HFFc6 (cell line): ENCODE data around the gene PTPN6. TPM values are rescaled to one million over a fixed set of nuclear protein-coding genes. Genes with fewer than 3 reads are reported as not detected.

Experiments used
- DNase-seq: peaks from one replicate; pipeline ENCODE4 v3.0.0-alpha.2; 2018
- H3K27ac Mint-ChIP-seq: 2 replicates; pipeline ENCODE4 v1.8.0; 2020; ENCODE audit warnings: mild to moderate bottlenecking, mixed read lengths
- H3K27me3 Mint-ChIP-seq: 2 replicates; pipeline ENCODE4 v1.8.0; 2021; ENCODE audit warnings: mild to moderate bottlenecking, moderate library complexity, mixed read lengths; ENCODE audit not compliant: insufficient read depth
- H3K36me3 Mint-ChIP-seq: 2 replicates; pipeline ENCODE4 v1.8.0; 2021; ENCODE audit warnings: low read depth, mixed read lengths
- H3K4me1 Mint-ChIP-seq: 2 replicates; pipeline ENCODE4 v1.8.0; 2020; ENCODE audit warnings: low read depth, mixed read lengths
- H3K4me3 Mint-ChIP-seq: 2 replicates; pipeline ENCODE4 v1.8.0; 2020; ENCODE audit warnings: mild to moderate bottlenecking, moderate library complexity, mixed read lengths
- H3K9me3 Mint-ChIP-seq: 2 replicates; pipeline ENCODE4 v1.8.0; 2020; ENCODE audit warnings: mild to moderate bottlenecking, mixed read lengths
- CTCF ChIP-seq: fragments of 200-600 bp; sonication (generic); IDR thresholded peaks from 2 replicates; pipeline ENCODE4 v1.5.0; 2021; ENCODE audit warnings: antibody characterized with exemption, mild to moderate bottlenecking
- total RNA-seq, 6 experiments: library from RNA; stranded (reverse); fragmentation: NEBNext Ultra II Directional; extraction: Animal tissue kit (Norgen Biotek cat#: 25700); gene quantifications; 2 replicates in 1 of 6; 3 replicates in 5 of 6; pipeline ENCODE4 v1.2.3, GENCODE V29; 2021

PTPN6 gene
- total RNA-seq, 6 experiments from 2014 or later, result not detected

- Mint-ChIP-seq H3K27me3 (0 out of 2 replicates have a peak, but pooled peaks cover 1% of the 10 kb centered on the region), H3K9me3 (no peaks in the 10 kb centered on the region), H3K27ac (no peak overlapping the region), H3K4me3 (no peak overlapping the region), H3K4me1 (no peaks in the 10 kb centered on the region), H3K36me3 (peaks cover 5% of the 10 kb centered on the region)
- no peak for DNase-seq
- TF ChIP-seq CTCF, result no peak
Measured at GRCh38 chr12:6979453-6979852, 28.3 kb downstream of the PTPN6 start.

- no peaks in the 10 kb centered on the region for H3K9me3 Mint-ChIP-seq
- TF ChIP-seq CTCF, result no peak
- H3K4me1 Mint-ChIP-seq, result no peaks in the 10 kb centered on the region
- peaks cover 5% of the 10 kb centered on the region for H3K36me3 Mint-ChIP-seq
- no peak overlapping the region for H3K27ac Mint-ChIP-seq
- H3K4me3 Mint-ChIP-seq, result no peak overlapping the region
- 0 out of 2 replicates have a peak, but pooled peaks cover 1% of the 10 kb centered on the region for H3K27me3 Mint-ChIP-seq
- no peak for DNase-seq
Measured at GRCh38 chr12:6980075-6980474, 28.9 kb downstream of the PTPN6 start.

GRCh38 chr12:6980740-6981139 is 29.6 kb downstream of the PTPN6 start:
- Mint-ChIP-seq H3K27me3 (0 out of 2 replicates have a peak, but pooled peaks cover 1% of the 10 kb centered on the region), H3K4me3 (no peak overlapping the region), H3K9me3 (no peaks in the 10 kb centered on the region), H3K36me3 (peaks cover 5% of the 10 kb centered on the region), H3K27ac (peak overlapping the region; percentile 24; the same call in 1 of the 2 replicates), H3K4me1 (no peaks in the 10 kb centered on the region)
- no peak for TF ChIP-seq CTCF
- no peak for DNase-seq

- Mint-ChIP-seq H3K27ac (peak overlapping the region; percentile 24; the same call in 1 of the 2 replicates), H3K36me3 (peaks cover 5% of the 10 kb centered on the region), H3K27me3 (no peaks in the 10 kb centered on the region), H3K4me1 (no peaks in the 10 kb centered on the region), H3K9me3 (no peaks in the 10 kb centered on the region), H3K4me3 (no peak overlapping the region)
- no peak for DNase-seq
- no peak for TF ChIP-seq CTCF
Measured at GRCh38 chr12:6981152-6982052, 30.2 kb downstream of the PTPN6 start.

GRCh38 chr12:6982532-6982931 is 31.4 kb downstream of the PTPN6 start:
- no peak overlapping the region for H3K27ac Mint-ChIP-seq
- no peak overlapping the region for H3K4me3 Mint-ChIP-seq
- TF ChIP-seq CTCF, result no peak
- H3K4me1 Mint-ChIP-seq, result no peaks in the 10 kb centered on the region
- H3K36me3 Mint-ChIP-seq, result peaks cover 5% of the 10 kb centered on the region; the same call in 1 of the 2 replicates
- no peak for DNase-seq
- H3K27me3 Mint-ChIP-seq, result no peaks in the 10 kb centered on the region
- no peaks in the 10 kb centered on the region for H3K9me3 Mint-ChIP-seq
